Fibroblast of pulmonary artery (primary cell): Measurements from ENCODE around the gene UIMC1.

Experiments
- DNase-seq: peaks from one replicate; pipeline ENCODE4 v3.0.0-alpha.2; 2010; ENCODE audit warnings: low read depth
- H3K4me3 ChIP-seq: replicated peaks from 2 replicates; pipeline ENCODE4 v1.5.1; 2011; ENCODE audit warnings: low read depth, mild to moderate bottlenecking, control low read depth, low read length, moderate library complexity
- CTCF ChIP-seq: IDR thresholded peaks from 2 replicates; pipeline ENCODE4 v1.5.1; 2011; ENCODE audit warnings: mild to moderate bottlenecking, control low read depth, low read length, inconsistent platforms; ENCODE audit errors: missing control alignments

Gene UIMC1

GRCh38 chr5:177041936-177042335, 35.4 kb upstream of the UIMC1 start:
- TF ChIP-seq CTCF, result no peak
- no peak for DNase-seq
- H3K4me3 ChIP-seq, result no peak overlapping the region

GRCh38 chr5:177040814-177041420, 34.3 kb upstream of the UIMC1 start:
- no peak for TF ChIP-seq CTCF

GRCh38 chr5:177036921-177037320, 30.3 kb upstream of the UIMC1 start:
- no peak overlapping the region for H3K4me3 ChIP-seq
- no peak for DNase-seq
- TF ChIP-seq CTCF, result no peak

More at GRCh38 chr5:177040814-177041420, 34.3 kb upstream of the UIMC1 start:
- no peak overlapping the region for H3K4me3 ChIP-seq
- DNase-seq, result peak; percentile 27

GRCh38 chr5:177036443-177036842, 29.9 kb upstream of the UIMC1 start:
- no peak overlapping the region for H3K4me3 ChIP-seq
- no peak for TF ChIP-seq CTCF
- no peak for DNase-seq

GRCh38 chr5:177035976-177036375, 29.4 kb upstream of the UIMC1 start:
- no peak for TF ChIP-seq CTCF
- no peak for DNase-seq
- H3K4me3 ChIP-seq, result no peak overlapping the region

- no peak overlapping the region for H3K4me3 ChIP-seq
- TF ChIP-seq CTCF, result no peak
- DNase-seq, result no peak
These were observed 22.9 kb upstream of the UIMC1 start for GRCh38 chr5:177029498-177029897.

GRCh38 chr5:177027665-177028064, 21.1 kb upstream of the UIMC1 start:
- TF ChIP-seq CTCF, result no peak

More at GRCh38 chr5:177027665-177028064, 21.1 kb upstream of the UIMC1 start:
- no peak overlapping the region for H3K4me3 ChIP-seq
- no peak for DNase-seq
